Endothelial cell of umbilical vein (primary cell): ENCODE results near the gene CCDC6. TPM values are rescaled to one million over a fixed set of nuclear protein-coding genes. Genes with fewer than 3 reads are reported as not detected.

Source experiments
- BruUV-seq: library from RNA; stranded (reverse); fragments of 400-500 nt; replicated peaks from 2 replicates; lab custom pipeline; 2021; lab: Mats Ljungman, UMichigan
- CTCF ChIA-PET: fragments of 300-600, 350-600 bp; sonication (Branson Sonifier 250); formaldehyde crosslinking; loops from one replicate; lab custom pipeline; 2021; ENCODE audit warnings: antibody characterized with exemption, inconsistent platforms; lab: Charles Lee
- POLR2A ChIA-PET: fragments of 300-600, 350-600 bp; sonication (Branson Sonifier 250); formaldehyde crosslinking; loops from one replicate; lab custom pipeline; 2021; ENCODE audit warnings: antibody characterized with exemption, inconsistent platforms; lab: Charles Lee
- DNase-seq: peaks from one replicate; pipeline ENCODE4 v3.0.0-alpha.2; 2011; ENCODE audit warnings: low read depth, low spot score
- FAIRE-seq: peaks from 2 replicates; lab custom pipeline; 2011; peaks lifted over from hg19 to GRCh38; lab: Jason Lieb, UNC
- H2AFZ ChIP-seq: 2 replicates; pipeline ENCODE4 v1.6.0; 2012; ENCODE audit warnings: low read depth, low read length, control low read depth, inconsistent platforms
- H3K27ac ChIP-seq: 2 replicates; pipeline ENCODE4 v1.5.1; 2011; ENCODE audit warnings: low read depth, mild to moderate bottlenecking, control low read depth, low read length, moderate library complexity; ENCODE audit not compliant: insufficient read depth
- H3K27me3 ChIP-seq, 2 experiments: 2 replicates each; pipeline versions ENCODE4 v1.6.0 to v1.6.1; 2011; ENCODE audit warnings: low read length in 2 of 2, mixed read lengths in 1 of 2; ENCODE audit not compliant: control insufficient read depth in 2 of 2, insufficient read depth in 2 of 2
- H3K36me3 ChIP-seq, 2 experiments: 2 replicates in 1 of 2; 3 replicates in 1 of 2; pipeline ENCODE4 v1.5.1; 2011; ENCODE audit warnings: low read length in 2 of 2, mild to moderate bottlenecking in 1 of 2, moderate library complexity in 1 of 2; ENCODE audit not compliant: control insufficient read depth in 2 of 2, insufficient read depth in 2 of 2; ENCODE audit errors: extremely low read depth in 1 of 2
- H3K4me1 ChIP-seq: 3 replicates; pipeline ENCODE4 v1.5.1; 2011; ENCODE audit warnings: mild to moderate bottlenecking, low read length; ENCODE audit not compliant: control insufficient read depth, insufficient read depth; ENCODE audit errors: extremely low read depth
- H3K4me2 ChIP-seq: 2 replicates; pipeline ENCODE4 v1.6.1; 2011; ENCODE audit warnings: low read length, control low read depth, mixed read lengths; ENCODE audit not compliant: insufficient read depth
- H3K4me3 ChIP-seq, 3 experiments: fragments of 200-600 bp in 1 of 3; sonication (generic), shearing (Covaris generic) in 1 of 3; replicated peaks in 1 of 3; 2 replicates each; pipeline ENCODE4 v1.5.1; 2011 to 2016; ENCODE audit warnings: control low read depth in 3 of 3, low read length in 3 of 3, mild to moderate bottlenecking in 2 of 3, inconsistent platforms in 1 of 3, low read depth in 1 of 3, moderate library complexity in 1 of 3; ENCODE audit not compliant: insufficient read depth in 1 of 3
- H3K79me2 ChIP-seq: 2 replicates; pipeline ENCODE4 v1.6.0; 2012; ENCODE audit warnings: low read length, inconsistent platforms; ENCODE audit not compliant: control insufficient read depth, insufficient read depth
- H3K9ac ChIP-seq: replicated peaks from 2 replicates; pipeline ENCODE3; 2011; ENCODE audit warnings: low read length, control low read depth; ENCODE audit not compliant: insufficient read depth; ENCODE audit errors: extremely low read depth
- H3K9me1 ChIP-seq: replicated peaks from 3 replicates; pipeline ENCODE4 v1.6.0; 2011; ENCODE audit warnings: mild to moderate bottlenecking, low read length; ENCODE audit not compliant: control insufficient read depth, insufficient read depth; ENCODE audit errors: extremely low read depth
- H3K9me3 ChIP-seq: replicated peaks from 2 replicates; pipeline ENCODE4 v1.5.1; 2012; ENCODE audit warnings: low read length, inconsistent platforms; ENCODE audit not compliant: control insufficient read depth, insufficient read depth
- H4K20me1 ChIP-seq: replicated peaks from 2 replicates; pipeline ENCODE3; 2011; ENCODE audit warnings: mild to moderate bottlenecking, low read length; ENCODE audit not compliant: control insufficient read depth, insufficient read depth; ENCODE audit errors: extremely low read depth
- EZH2 ChIP-seq: IDR thresholded peaks from 2 replicates; pipeline ENCODE4 v1.6.1; 2012; ENCODE audit warnings: borderline replicate concordance, low read depth, mild to moderate bottlenecking, moderate library complexity, low read length, inconsistent platforms; ENCODE audit not compliant: severe bottlenecking
- FOS ChIP-seq: IDR thresholded peaks from 2 replicates; pipeline ENCODE4 v1.6.1; 2011; ENCODE audit warnings: mild to moderate bottlenecking, low read length, moderate library complexity, borderline replicate concordance; ENCODE audit not compliant: insufficient read depth
- GATA2 ChIP-seq: IDR thresholded peaks from 2 replicates; pipeline ENCODE4 v1.7.0; 2011; ENCODE audit warnings: low read depth, mild to moderate bottlenecking, moderate library complexity, mixed read lengths, low read length; ENCODE audit not compliant: insufficient read length, insufficient read depth
- JUN ChIP-seq: IDR thresholded peaks from 2 replicates; pipeline ENCODE4 v1.6.1; 2011; ENCODE audit warnings: borderline replicate concordance, low read depth; ENCODE audit not compliant: insufficient read length, insufficient read depth
- MYC ChIP-seq: IDR thresholded peaks from one replicate; pipeline ENCODE4 v1.6.1; 2011; ENCODE audit warnings: mild to moderate bottlenecking, low read depth, low read length
- POLR2A ChIP-seq: IDR thresholded peaks from 2 replicates; pipeline ENCODE4 v1.6.1; 2012; ENCODE audit warnings: low read depth, mild to moderate bottlenecking, control low read depth, low read length
- POLR2AphosphoS5 ChIP-seq: IDR thresholded peaks from 2 replicates; pipeline ENCODE4 v1.6.1; 2012; ENCODE audit warnings: low read depth, mild to moderate bottlenecking, control low read depth, low read length, moderate library complexity; ENCODE audit not compliant: insufficient read depth
- dilution Hi-C: fragments of 300-500 bp; cut with MboI; formaldehyde crosslinking; loops from one replicate; pipeline ENCODE4 v1.15.0; 2019; ENCODE audit warnings: low sequenced_read_pairs; ENCODE audit not compliant: extremely low pct_ligation_motif_present
- intact Hi-C: fragments of 100-400 bp; cut with micrococcal nuclease; formaldehyde crosslinking; loops from one replicate; pipeline ENCODE4 v1.10.0; 2022
- polyA plus RNA-seq, 4 experiments: library from polyadenylated mRNA; depleted of rRNA in 3 of 4; stranded (reverse) in 3 of 4; unstranded in 1 of 4; fragments of >200 nt; gene quantifications; 2 replicates each; pipeline versions ENCODE4 v1.2.1 to v1.2.3, GENCODE V29; 2011 to 2012; ENCODE audit warnings: missing spikeins in 1 of 4
- total RNA-seq: library from RNA; stranded (reverse); gene quantifications from 2 replicates; pipeline ENCODE4 v1.2.3, GENCODE V29; 2021
- TF ChIP-seq, protein P1 (sequence below): IDR thresholded peaks from 2 replicates; pipeline ENCODE4 v1.6.1; 2011; ENCODE audit not compliant: insufficient read depth, insufficient read length
- TF ChIP-seq, protein P2 (sequence below), 2 donors: IDR thresholded peaks; 1 replicate in 1 of 2; 2 replicates in 1 of 2; pipeline ENCODE4 v1.5.1; 2011; ENCODE audit warnings: low read length in 2 of 2, mild to moderate bottlenecking in 2 of 2, moderate library complexity in 2 of 2, control low read depth in 1 of 2, inconsistent platforms in 1 of 2, low read depth in 1 of 2; ENCODE audit not compliant: insufficient read depth in 1 of 2; ENCODE audit errors: extremely low read depth in 1 of 2

CCDC6 gene
- total and polyA plus RNA-seq, 2 donors (not counting 3 experiments of a cell fraction or from before 2014, with no cell fraction given): 16.8 to 36.8 TPM

DNA sequence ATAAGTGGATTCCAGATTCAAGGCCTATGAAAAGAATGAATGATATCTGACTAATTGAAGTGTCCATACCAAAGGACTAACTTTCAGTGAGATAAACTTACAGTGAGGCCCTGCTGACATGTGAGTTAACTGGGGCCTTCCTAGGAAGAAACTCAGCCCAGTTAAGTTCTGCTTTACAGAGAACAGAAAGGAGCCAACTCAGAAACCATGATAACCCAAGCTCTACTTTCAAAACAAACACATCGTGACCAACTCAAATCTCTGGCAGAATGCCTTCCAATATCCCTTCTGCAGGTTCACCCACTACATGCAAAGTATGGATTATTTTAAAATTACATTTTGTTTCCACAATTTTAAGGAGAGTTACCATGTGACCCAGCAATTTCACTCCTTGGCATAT, 77.3 kb downstream of the CCDC6 start:
- no peaks in the 10 kb centered on the region for H3K9me3 ChIP-seq
- H3K9me1 ChIP-seq: no peaks in the 10 kb centered on the region
- no TSS peak for BruUV-seq
- no peaks in the 10 kb centered on the region for H3K27me3 ChIP-seq
- POLR2A ChIA-PET: no interaction called here
- peaks cover 5% of the 10 kb centered on the region for H3K79me2 ChIP-seq
- DNase-seq (no peak), FAIRE-seq (no peak)
- TF ChIP-seq GATA2 (no peak), POLR2AphosphoS5 (no peak), MYC (no peak), FOS (no peak)
- TF ChIP-seq, protein P1, sequence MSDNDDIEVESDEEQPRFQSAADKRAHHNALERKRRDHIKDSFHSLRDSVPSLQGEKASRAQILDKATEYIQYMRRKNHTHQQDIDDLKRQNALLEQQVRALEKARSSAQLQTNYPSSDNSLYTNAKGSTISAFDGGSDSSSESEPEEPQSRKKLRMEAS: no peak
- intact Hi-C loops (no loop called here), dilution Hi-C loops (no loop called here)
- no peaks in the 10 kb centered on the region for H3K36me3 ChIP-seq
- H3K27ac ChIP-seq: no peak overlapping the region
- CTCF ChIA-PET: interaction anchor here (0.7 to 1.0 kb wide), 2 partner anchors 10 to 203 kb away, joined by 4 to 5 read pairs; no protein-coding TSS in a partner anchor
- no peaks in the 10 kb centered on the region for H4K20me1 ChIP-seq
- no peak overlapping the region for H3K4me2 ChIP-seq
- H2AFZ ChIP-seq: no peak overlapping the region
- H3K4me1 ChIP-seq: peaks cover 5% of the 10 kb centered on the region
- H3K4me3 ChIP-seq: no peak overlapping the region
- H3K9ac ChIP-seq: no peak overlapping the region

DNA sequence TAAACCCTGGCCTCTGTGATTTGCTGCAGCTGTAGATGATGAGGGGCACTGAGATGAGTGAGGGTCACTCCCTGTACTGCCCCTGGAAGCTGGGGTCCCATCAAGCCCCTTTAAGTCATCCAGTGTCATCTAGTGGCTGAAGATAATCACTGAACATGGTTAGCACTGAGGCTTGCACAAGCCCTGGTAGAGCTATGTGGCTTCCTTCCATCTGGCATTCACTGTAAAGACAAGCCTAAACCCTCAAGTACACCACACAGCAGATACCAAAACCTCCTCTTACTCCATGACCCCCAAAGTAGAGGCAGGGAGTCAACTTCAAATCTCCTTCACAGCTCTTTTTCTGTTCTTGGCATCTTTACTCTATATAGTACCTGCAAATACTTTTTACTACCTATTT, 80.4 kb downstream of the CCDC6 start:
- no peak overlapping the region for H3K9ac ChIP-seq
- no peaks in the 10 kb centered on the region for H3K9me1 ChIP-seq
- H3K9me3 ChIP-seq: no peaks in the 10 kb centered on the region
- no peaks in the 10 kb centered on the region for H3K36me3 ChIP-seq
- H3K4me3 ChIP-seq: no peak overlapping the region
- H2AFZ ChIP-seq: no peak overlapping the region
- peaks cover 7% of the 10 kb centered on the region for H3K79me2 ChIP-seq
- no peaks in the 10 kb centered on the region for H3K4me1 ChIP-seq
- H3K27ac ChIP-seq: no peak overlapping the region
- BruUV-seq: no TSS peak
- no peaks in the 10 kb centered on the region for H4K20me1 ChIP-seq
- TF ChIP-seq POLR2AphosphoS5 (no peak), MYC (no peak), POLR2A (no peak), EZH2 (no peak), GATA2 (no peak), JUN (no peak), FOS (no peak)
- TF ChIP-seq, protein P1: no peak
- TF ChIP-seq, protein P2, sequence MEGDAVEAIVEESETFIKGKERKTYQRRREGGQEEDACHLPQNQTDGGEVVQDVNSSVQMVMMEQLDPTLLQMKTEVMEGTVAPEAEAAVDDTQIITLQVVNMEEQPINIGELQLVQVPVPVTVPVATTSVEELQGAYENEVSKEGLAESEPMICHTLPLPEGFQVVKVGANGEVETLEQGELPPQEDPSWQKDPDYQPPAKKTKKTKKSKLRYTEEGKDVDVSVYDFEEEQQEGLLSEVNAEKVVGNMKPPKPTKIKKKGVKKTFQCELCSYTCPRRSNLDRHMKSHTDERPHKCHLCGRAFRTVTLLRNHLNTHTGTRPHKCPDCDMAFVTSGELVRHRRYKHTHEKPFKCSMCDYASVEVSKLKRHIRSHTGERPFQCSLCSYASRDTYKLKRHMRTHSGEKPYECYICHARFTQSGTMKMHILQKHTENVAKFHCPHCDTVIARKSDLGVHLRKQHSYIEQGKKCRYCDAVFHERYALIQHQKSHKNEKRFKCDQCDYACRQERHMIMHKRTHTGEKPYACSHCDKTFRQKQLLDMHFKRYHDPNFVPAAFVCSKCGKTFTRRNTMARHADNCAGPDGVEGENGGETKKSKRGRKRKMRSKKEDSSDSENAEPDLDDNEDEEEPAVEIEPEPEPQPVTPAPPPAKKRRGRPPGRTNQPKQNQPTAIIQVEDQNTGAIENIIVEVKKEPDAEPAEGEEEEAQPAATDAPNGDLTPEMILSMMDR (IDR thresholded peaks at IDR 0.05; ENCODE audit: extremely low read depth in 1 of 2, insufficient read depth in 1 of 2, low read depth in 1 of 2, low read length in 2 of 2): no peak
- no peak overlapping the region for H3K4me2 ChIP-seq
- intact Hi-C loops (no loop called here), dilution Hi-C loops (no loop called here)
- POLR2A ChIA-PET: no interaction called here
- CTCF ChIA-PET: no interaction called here
- FAIRE-seq (no peak), DNase-seq (no peak)
- no peaks in the 10 kb centered on the region for H3K27me3 ChIP-seq
